ENCODE results near the gene ARRB1. TPM values are rescaled to one million over a fixed set of nuclear protein-coding genes. Genes with fewer than 3 reads are reported as not detected.
"Not testable (repeated sequence)": the region's sequence is repeated elsewhere in the genome, so short reads cannot be mapped to it uniquely, and the experiment has no call there.

Gene ARRB1
- total RNA-seq, 4 donors from 2014 or later = 41.1 to 102 (median 76.7) TPM

GRCh38 chr11:75275581-75275980, 75.9 kb downstream of the ARRB1 start:
- Histone ChIP-seq H3K9me3 (no peaks in the 10 kb centered on the region), H3K36me3 (peaks cover 64 to 99% (median 78%) of the 10 kb centered on the region in 4 donors), H3K27me3 (no peaks in the 10 kb centered on the region), H3K4me3 (no peak overlapping the region), H3K27ac (replicated peaks in 1 of 4) (no peak overlapping the region), H3K4me1 (peaks cover 4 to 19% (median 10%) of the 10 kb centered on the region in 4 donors)
- TF ChIP-seq CTCF (IDR thresholded peaks at IDR 0.05) = no peak
- no peak for TF ChIP-seq POLR2A (IDR thresholded peaks at IDR 0.05; ENCODE audit: low read depth)
- no peak for TF ChIP-seq POLR2AphosphoS5 (IDR thresholded peaks at IDR 0.05)
- no peak for TF ChIP-seq EP300 (IDR thresholded peaks at IDR 0.05)
- 60% methylated on average over 6 of the region's 6 CpGs for WGBS
- DNase-seq (ENCODE audit: extremely low spot score) = no peak
- intact Hi-C loops (cut with DNase I) = loop anchor here (10.0 kb wide), 1 partner anchor 259 kb away; no protein-coding TSS in a partner anchor

GRCh38 chr11:75274716-75275115, 76.7 kb downstream of the ARRB1 start:
- not testable (repeated sequence) for DNase-seq (ENCODE audit: extremely low spot score); H3K27ac ChIP-seq (replicated peaks in 1 of 4); H3K27me3 ChIP-seq; H3K4me3 ChIP-seq; H3K9me3 ChIP-seq
- H3K4me1 ChIP-seq = peaks cover 0 to 11% (median 1%) of the 10 kb centered on the region in 4 donors
- intact Hi-C loops (cut with DNase I) = loop anchor here (10.0 kb wide), 1 partner anchor 260 kb away; no protein-coding TSS in a partner anchor
- H3K36me3 ChIP-seq = peaks cover 64 to 99% (median 81%) of the 10 kb centered on the region in 4 donors
- 92% methylated on average over 3 of the region's 3 CpGs for WGBS

GRCh38 chr11:75273411-75274391, 77.8 kb downstream of the ARRB1 start:
- WGBS = 85% methylated on average over 10 of the region's 15 CpGs

GRCh38 chr11:75272821-75273301, 78.6 kb downstream of the ARRB1 start:
- no peak for DNase-seq (ENCODE audit: extremely low spot score)
- Histone ChIP-seq H3K27ac (replicated peaks in 1 of 4) (no peak overlapping the region), H3K36me3 (peaks cover 56 to 97% (median 81%) of the 10 kb centered on the region in 4 donors), H3K9me3 (no peaks in the 10 kb centered on the region), H3K4me3 (no peak overlapping the region), H3K27me3 (no peaks in the 10 kb centered on the region), H3K4me1 (peaks cover 0 to 6% (median 0%) of the 10 kb centered on the region in 4 donors)
- TF ChIP-seq POLR2AphosphoS5 (IDR thresholded peaks at IDR 0.05) = no peak
- no peak for TF ChIP-seq CTCF (IDR thresholded peaks at IDR 0.05)
- no peak for TF ChIP-seq POLR2A (IDR thresholded peaks at IDR 0.05; ENCODE audit: low read depth)
- TF ChIP-seq EP300 (IDR thresholded peaks at IDR 0.05) = no peak
- 94% methylated on average over 7 of the region's 12 CpGs for WGBS
- intact Hi-C loops (cut with DNase I) = loop anchor here (10.0 kb wide), 1 partner anchor 262 kb away; no protein-coding TSS in a partner anchor

More at GRCh38 chr11:75273411-75274391, 77.8 kb downstream of the ARRB1 start:
- H3K4me3 ChIP-seq = no peak overlapping the region
- TF ChIP-seq EP300 (IDR thresholded peaks at IDR 0.05) (no peak), POLR2AphosphoS5 (IDR thresholded peaks at IDR 0.05) (no peak)
- intact Hi-C loops (cut with DNase I) = loop anchor here (10.0 kb wide), 1 partner anchor 261 kb away; no protein-coding TSS in a partner anchor
- no peak for DNase-seq (ENCODE audit: extremely low spot score)
- no peaks in the 10 kb centered on the region for H3K9me3 ChIP-seq
- H3K4me1 ChIP-seq = peaks cover 0 to 6% (median 0%) of the 10 kb centered on the region in 4 donors
- H3K36me3 ChIP-seq = peaks cover 59 to 99% (median 85%) of the 10 kb centered on the region in 4 donors
- no peaks in the 10 kb centered on the region for H3K27me3 ChIP-seq
- no peak overlapping the region for H3K27ac ChIP-seq (replicated peaks in 1 of 4)

GRCh38 chr11:75272391-75272790, 79.1 kb downstream of the ARRB1 start:
- WGBS = 93% methylated on average over 5 of the region's 5 CpGs
- no peaks in the 10 kb centered on the region for H3K9me3 ChIP-seq

More at GRCh38 chr11:75272391-75272790, 79.1 kb downstream of the ARRB1 start:
- Histone ChIP-seq H3K4me1 (peaks cover 0 to 6% (median 0%) of the 10 kb centered on the region in 4 donors), H3K27me3 (no peaks in the 10 kb centered on the region), H3K36me3 (peaks cover 56 to 97% (median 81%) of the 10 kb centered on the region in 4 donors), H3K27ac (replicated peaks in 1 of 4) (no peak overlapping the region), H3K4me3 (no peak overlapping the region)
- no peak for TF ChIP-seq CTCF (IDR thresholded peaks at IDR 0.05)
- no peak for TF ChIP-seq POLR2A (IDR thresholded peaks at IDR 0.05; ENCODE audit: low read depth)
- TF ChIP-seq EP300 (IDR thresholded peaks at IDR 0.05) = no peak
- TF ChIP-seq POLR2AphosphoS5 (IDR thresholded peaks at IDR 0.05) = no peak
- no peak for DNase-seq (ENCODE audit: extremely low spot score)
- intact Hi-C loops (cut with DNase I) = loop anchor here (10.0 kb wide), 1 partner anchor 262 kb away; no protein-coding TSS in a partner anchor
